Smooth muscle cell (in vitro differentiated cells): ENCODE results near the gene ABI3. TPM values are rescaled to one million over a fixed set of nuclear protein-coding genes. Genes with fewer than 3 reads are reported as not detected.

Source experiments
- DNase-seq: peaks from one replicate; lab custom pipeline; 2025; ENCODE audit not compliant: unreplicated experiment; lab: John Stamatoyannopoulos, UW
- H2AFZ ChIP-seq: fragments of 200-600 bp; sonication (generic); 2 replicates; pipeline ENCODE4 v1.6.0; 2016; ENCODE audit warnings: antibody characterized with exemption, low read depth, mild to moderate bottlenecking
- H3F3A ChIP-seq: fragments of 200-600 bp; sonication (generic); 2 replicates; pipeline ENCODE4 v1.6.0; 2017; ENCODE audit warnings: antibody characterized with exemption, low read depth
- H3K27ac ChIP-seq: fragments of 200-600 bp; sonication (generic); 2 replicates; pipeline ENCODE4 v1.5.1; 2016; ENCODE audit warnings: low read depth, mild to moderate bottlenecking
- H3K27me3 ChIP-seq: fragments of 200-600 bp; sonication (generic); 2 replicates; pipeline ENCODE4 v1.6.1; 2016; ENCODE audit warnings: low read depth, mild to moderate bottlenecking
- H3K36me3 ChIP-seq: fragments of 200-600 bp; sonication (generic); 2 replicates; pipeline ENCODE4 v1.5.1; 2016; ENCODE audit warnings: low read depth
- H3K4me1 ChIP-seq: fragments of 200-600 bp; sonication (generic); 2 replicates; pipeline ENCODE4 v1.5.1; 2016; ENCODE audit warnings: low read depth
- H3K4me2 ChIP-seq: fragments of 200-600 bp; sonication (generic); 2 replicates; pipeline ENCODE4 v1.6.0; 2016; ENCODE audit warnings: mild to moderate bottlenecking
- H3K4me3 ChIP-seq: fragments of 200-600 bp; sonication (generic); 2 replicates; pipeline ENCODE4 v1.5.1; 2016; ENCODE audit warnings: mild to moderate bottlenecking
- H3K79me2 ChIP-seq: fragments of 200-600 bp; sonication (generic); 2 replicates; pipeline ENCODE4 v1.6.0; 2016; ENCODE audit warnings: low read depth, mild to moderate bottlenecking
- H3K9ac ChIP-seq: fragments of 200-600 bp; sonication (generic); 2 replicates; pipeline ENCODE4 v1.6.0; 2016; ENCODE audit warnings: low read depth
- H3K9me3 ChIP-seq: fragments of 200-600 bp; sonication (generic); replicated peaks from 2 replicates; pipeline ENCODE4 v1.5.1; 2016; ENCODE audit warnings: low read depth
- H4K20me1 ChIP-seq: fragments of 200-600 bp; sonication (generic); 2 replicates; pipeline ENCODE4 v1.6.0; 2016; ENCODE audit warnings: low read depth
- CTCF ChIP-seq: fragments of 200-600 bp; sonication (generic); IDR thresholded peaks from 2 replicates; pipeline ENCODE4 v1.5.1; 2017; ENCODE audit warnings: borderline replicate concordance, mild to moderate bottlenecking, antibody characterized with exemption; ENCODE audit not compliant: insufficient read depth, poor library complexity, severe bottlenecking
- WGBS: methylation state at CpG from one replicate; pipeline ENCODE4 v1.1.7; 2016; ENCODE audit warnings: low lambda C conversion rate; 5-methylcytosine and 5-hydroxymethylcytosine counted together
- polyA plus RNA-seq: library from polyadenylated mRNA; unstranded; fragments of >200 nt; fragmentation: Nextera tagmentation; extraction: Ambion mirVana; gene quantifications from 2 replicates; pipeline ENCODE4 v1.2.1, GENCODE V29; 2016
- total RNA-seq: library from RNA; depleted of rRNA; stranded (reverse); fragments of >200 nt; gene quantifications from 2 replicates; pipeline ENCODE4 v1.2.3, GENCODE V29; 2014

ABI3 gene
- total and polyA plus RNA-seq, 2 experiments from 2014 or later, result 1.7 to 1.9 TPM

GRCh38 chr17:49197346-49197998 lies 13.0 kb upstream of the ABI3 start:
- no peak for DNase-seq
- Histone ChIP-seq H3K79me2 (no peaks in the 10 kb centered on the region), H3K9ac (no peak overlapping the region), H3F3A (peaks cover 10% of the 10 kb centered on the region), H3K9me3 (no peaks in the 10 kb centered on the region), H3K36me3 (no peaks in the 10 kb centered on the region), H4K20me1 (no peaks in the 10 kb centered on the region), H3K4me2 (no peak overlapping the region), H3K27ac (no peak overlapping the region), H3K4me3 (no peak overlapping the region), H3K4me1 (no peaks in the 10 kb centered on the region), H3K27me3 (no peaks in the 10 kb centered on the region), H2AFZ (peak overlapping the region; percentile 36)
- no peak for TF ChIP-seq CTCF
- WGBS, result 66% methylated on average over 5 of the region's 5 CpGs

- Histone ChIP-seq H3K79me2 (no peaks in the 10 kb centered on the region), H3F3A (peaks cover 8% of the 10 kb centered on the region), H3K9ac (no peak overlapping the region), H3K27me3 (no peaks in the 10 kb centered on the region), H3K4me2 (no peak overlapping the region), H3K4me3 (no peak overlapping the region), H4K20me1 (no peaks in the 10 kb centered on the region), H3K36me3 (no peaks in the 10 kb centered on the region), H3K4me1 (no peaks in the 10 kb centered on the region), H2AFZ (no peak overlapping the region), H3K27ac (no peak overlapping the region), H3K9me3 (no peaks in the 10 kb centered on the region)
- TF ChIP-seq CTCF, result no peak
- DNase-seq, result no peak
- whole genome bisulfite sequencing, result 97% methylated on average over 2 of the region's 2 CpGs
Observed at GRCh38 chr17:49198211-49198610, 12.3 kb upstream of the ABI3 start.

GRCh38 chr17:49200423-49201083 lies 10.0 kb upstream of the ABI3 start:
- H3K4me1 ChIP-seq, result no peaks in the 10 kb centered on the region
- DNase-seq, result no peak
- no peak overlapping the region for H3K27ac ChIP-seq
- H3K9ac ChIP-seq, result no peak overlapping the region
- H3K4me2 ChIP-seq, result no peak overlapping the region
- 90% methylated on average over 13 of the region's 13 CpGs for WGBS
- no peak for TF ChIP-seq CTCF
- no peaks in the 10 kb centered on the region for H3K36me3 ChIP-seq
- no peaks in the 10 kb centered on the region for H3K9me3 ChIP-seq
- no peaks in the 10 kb centered on the region for H3K79me2 ChIP-seq
- no peaks in the 10 kb centered on the region for H4K20me1 ChIP-seq
- no peaks in the 10 kb centered on the region for H3F3A ChIP-seq
- H3K27me3 ChIP-seq, result no peaks in the 10 kb centered on the region
- no peak overlapping the region for H2AFZ ChIP-seq
- no peak overlapping the region for H3K4me3 ChIP-seq

GRCh38 chr17:49201481-49201927 lies 9.0 kb upstream of the ABI3 start:
- Histone ChIP-seq H3F3A (no peaks in the 10 kb centered on the region), H3K27ac (no peak overlapping the region), H3K79me2 (no peaks in the 10 kb centered on the region), H3K9ac (no peak overlapping the region), H3K27me3 (no peaks in the 10 kb centered on the region), H2AFZ (no peak overlapping the region), H3K4me3 (no peak overlapping the region), H3K9me3 (no peaks in the 10 kb centered on the region), H3K4me1 (no peaks in the 10 kb centered on the region), H4K20me1 (no peaks in the 10 kb centered on the region), H3K36me3 (no peaks in the 10 kb centered on the region), H3K4me2 (no peak overlapping the region)
- no peak for TF ChIP-seq CTCF
- WGBS, result 61% methylated on average over 8 of the region's 8 CpGs
- DNase-seq, result no peak
